PC-9 (cell line): ENCODE results near the gene METTL8. TPM values are rescaled to one million over a fixed set of nuclear protein-coding genes. Genes with fewer than 3 reads are reported as not detected.

Source experiments
- BruUV-seq: library from RNA; stranded (reverse); fragments of 400-500 nt; replicated peaks from 2 replicates; lab custom pipeline; 2021; lab: Mats Ljungman, UMichigan
- CTCF ChIA-PET: fragments of 300-600 bp; sonication (Branson Sonifier 250); formaldehyde crosslinking; loops from one replicate; lab custom pipeline; 2022; ENCODE audit warnings: antibody characterized with exemption; lab: Charles Lee
- POLR2A ChIA-PET: fragments of 300-600 bp; sonication (Branson Sonifier 250); formaldehyde crosslinking; loops from one replicate; lab custom pipeline; 2022; ENCODE audit warnings: antibody characterized with exemption; ENCODE audit not compliant: unreplicated experiment; lab: Charles Lee
- DNase-seq, 2 experiments: peaks; one replicate each; pipeline versions ENCODE4 v3.0.0 to v3.0.0-alpha.2; 2015 to 2022; ENCODE audit warnings: mixed read lengths in 1 of 2
- H2AFZ ChIP-seq: fragments of 200-600 bp; sonication (generic); 2 replicates; pipeline ENCODE4 v1.8.1; 2017; ENCODE audit warnings: antibody characterized with exemption
- H3F3A ChIP-seq: fragments of 200-600 bp; sonication (generic); 2 replicates; pipeline ENCODE4 v1.8.1; 2017; ENCODE audit warnings: antibody characterized with exemption, mild to moderate bottlenecking, low read depth; ENCODE audit not compliant: insufficient read depth
- H3K27ac ChIP-seq: fragments of 200-600 bp; sonication (generic); 2 replicates; pipeline ENCODE4 v1.6.1; 2016; ENCODE audit warnings: mixed run types
- H3K27me3 ChIP-seq: fragments of 200-600 bp; sonication (generic); 2 replicates; pipeline ENCODE4 v1.6.1; 2016; ENCODE audit warnings: low read depth, mixed run types; ENCODE audit not compliant: insufficient read depth
- H3K36me3 ChIP-seq: fragments of 200-600 bp; sonication (generic); 2 replicates; pipeline ENCODE4 v1.6.1; 2016; ENCODE audit warnings: low read depth, mixed run types
- H3K4me1 ChIP-seq: fragments of 200-600 bp; sonication (generic); replicated peaks from 2 replicates; pipeline ENCODE4 v1.6.1; 2016; ENCODE audit warnings: mixed run types; ENCODE audit not compliant: insufficient read depth
- H3K4me2 ChIP-seq: fragments of 200-600 bp; sonication (generic); 2 replicates; pipeline ENCODE4 v1.6.1; 2017; ENCODE audit warnings: mixed run types
- H3K4me3 ChIP-seq: fragments of 200-600 bp; sonication (generic); 2 replicates; pipeline ENCODE4 v1.6.1; 2016; ENCODE audit warnings: mixed run types
- H3K79me2 ChIP-seq: fragments of 200-600 bp; sonication (generic); 2 replicates; pipeline ENCODE4 v1.6.1; 2017; ENCODE audit warnings: low read depth, mixed run types
- H3K9me2 ChIP-seq: fragments of 200-600 bp; sonication (generic); 2 replicates; pipeline ENCODE4 v1.8.1; 2017; ENCODE audit warnings: mild to moderate bottlenecking; ENCODE audit not compliant: insufficient read depth
- H3K9me3 ChIP-seq: fragments of 200-600 bp; sonication (generic); 2 replicates; pipeline ENCODE4 v1.8.1; 2016; ENCODE audit warnings: low read depth; ENCODE audit not compliant: insufficient read depth
- H4K20me1 ChIP-seq: fragments of 200-600 bp; sonication (generic); 2 replicates; pipeline ENCODE4 v1.8.1; 2017; ENCODE audit not compliant: insufficient read depth
- CTCF ChIP-seq: fragments of 200-600 bp; sonication (generic); conservative IDR thresholded peaks from 2 replicates; pipeline ENCODE4 v1.6.1; 2017; ENCODE audit warnings: mixed run types, antibody characterized with exemption, mild to moderate bottlenecking, moderate library complexity
- EZH2 ChIP-seq: fragments of 200-600 bp; sonication (generic); IDR thresholded peaks from 2 replicates; pipeline ENCODE4 v1.8.0; 2017; ENCODE audit warnings: antibody characterized with exemption, low read depth
- intact Hi-C: fragments of 100-400 bp; cut with micrococcal nuclease; formaldehyde crosslinking; loops from one replicate; pipeline ENCODE4 v1.10.0; 2022; ENCODE audit not compliant: unreplicated experiment
- total RNA-seq: library from RNA; stranded (reverse); gene quantifications from 2 replicates; pipeline ENCODE4 v1.2.3, GENCODE V29; 2021

Gene METTL8
- total RNA-seq, 1 experiment from 2014 or later: 21.8 TPM

- H3K4me1 ChIP-seq: no peaks in the 10 kb centered on the region
- ChIA-PET POLR2A (no interaction called here), CTCF (no interaction called here)
- intact Hi-C loops: no loop called here
- H3K27me3 ChIP-seq: no peaks in the 10 kb centered on the region
- H3K36me3 ChIP-seq: no peaks in the 10 kb centered on the region
- H3K4me2 ChIP-seq: no peak overlapping the region
- no peaks in the 10 kb centered on the region for H3F3A ChIP-seq
- H3K79me2 ChIP-seq: no peaks in the 10 kb centered on the region
- H3K9me2 ChIP-seq: no peaks in the 10 kb centered on the region
- DNase-seq: no peak
- BruUV-seq: no TSS peak
- no peaks in the 10 kb centered on the region for H3K9me3 ChIP-seq
- H3K4me3 ChIP-seq: no peak overlapping the region
- TF ChIP-seq EZH2 (no peak), CTCF (no peak)
- no peak overlapping the region for H3K27ac ChIP-seq
- no peaks in the 10 kb centered on the region for H4K20me1 ChIP-seq
- H2AFZ ChIP-seq: no peak overlapping the region
These were observed 140.1 kb downstream of the METTL8 start for GRCh38 chr2:171293661-171294060.

GRCh38 chr2:171289991-171290390, 143.8 kb downstream of the METTL8 start:
- no peaks in the 10 kb centered on the region for H3K9me3 ChIP-seq
- no peaks in the 10 kb centered on the region for H3K27me3 ChIP-seq
- H3K36me3 ChIP-seq: no peaks in the 10 kb centered on the region
- H3K9me2 ChIP-seq: no peaks in the 10 kb centered on the region
- no peaks in the 10 kb centered on the region for H4K20me1 ChIP-seq
- no peaks in the 10 kb centered on the region for H3K79me2 ChIP-seq
- intact Hi-C loops: no loop called here
- no peak for DNase-seq
- no peak overlapping the region for H2AFZ ChIP-seq
- no TSS peak for BruUV-seq
- H3K4me1 ChIP-seq: no peaks in the 10 kb centered on the region
- TF ChIP-seq CTCF (no peak), EZH2 (no peak)
- CTCF ChIA-PET: no interaction called here
- H3F3A ChIP-seq: 0 out of 2 replicates have a peak, but pooled peaks cover 5% of the 10 kb centered on the region
- no peak overlapping the region for H3K27ac ChIP-seq
- no peak overlapping the region for H3K4me3 ChIP-seq
- POLR2A ChIA-PET: no interaction called here
- H3K4me2 ChIP-seq: no peak overlapping the region

DNA sequence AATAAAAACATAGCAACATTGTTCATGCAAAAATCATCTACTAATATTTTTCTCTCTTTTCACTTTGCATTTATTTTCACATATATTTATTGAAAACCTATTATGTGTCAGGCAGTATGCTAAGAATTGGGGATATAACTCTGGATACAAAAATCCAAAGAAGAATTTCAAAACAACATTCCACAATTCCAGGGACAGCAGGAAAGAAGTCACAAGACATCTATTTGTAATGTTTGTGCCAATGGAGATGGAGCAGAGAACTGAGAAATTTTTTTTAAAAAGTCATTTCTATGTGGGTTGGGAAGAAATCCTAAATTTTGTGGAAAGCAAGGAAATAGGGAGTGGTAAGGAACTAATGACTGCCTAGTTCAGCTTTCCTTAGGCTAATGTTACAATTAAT, 144.5 kb downstream of the METTL8 start:
- DNase-seq: no peak
- no peaks in the 10 kb centered on the region for H3K9me3 ChIP-seq
- H3K36me3 ChIP-seq: no peaks in the 10 kb centered on the region
- H2AFZ ChIP-seq: no peak overlapping the region
- H3K79me2 ChIP-seq: no peaks in the 10 kb centered on the region
- no peaks in the 10 kb centered on the region for H3K4me1 ChIP-seq
- POLR2A ChIA-PET: no interaction called here
- H4K20me1 ChIP-seq: no peaks in the 10 kb centered on the region
- no peaks in the 10 kb centered on the region for H3K27me3 ChIP-seq
- H3K4me3 ChIP-seq: no peak overlapping the region
- H3K27ac ChIP-seq: no peak overlapping the region
- no peak for TF ChIP-seq EZH2
- no peak for TF ChIP-seq CTCF
- no peak overlapping the region for H3K4me2 ChIP-seq
- H3F3A ChIP-seq: 0 out of 2 replicates have a peak, but pooled peaks cover 5% of the 10 kb centered on the region
- no peaks in the 10 kb centered on the region for H3K9me2 ChIP-seq
- intact Hi-C loops: no loop called here
- no TSS peak for BruUV-seq
- CTCF ChIA-PET: no interaction called here
